DMS153 treated with DMSO at 0.1 percent for 48 hours (cell line): ENCODE results near the gene BMP6.

ENCODE experiments used
- DNase-seq: peaks from one replicate; lab custom pipeline; 2025; ENCODE audit not compliant: unreplicated experiment; lab: John Stamatoyannopoulos, UW

Gene BMP6

DNA sequence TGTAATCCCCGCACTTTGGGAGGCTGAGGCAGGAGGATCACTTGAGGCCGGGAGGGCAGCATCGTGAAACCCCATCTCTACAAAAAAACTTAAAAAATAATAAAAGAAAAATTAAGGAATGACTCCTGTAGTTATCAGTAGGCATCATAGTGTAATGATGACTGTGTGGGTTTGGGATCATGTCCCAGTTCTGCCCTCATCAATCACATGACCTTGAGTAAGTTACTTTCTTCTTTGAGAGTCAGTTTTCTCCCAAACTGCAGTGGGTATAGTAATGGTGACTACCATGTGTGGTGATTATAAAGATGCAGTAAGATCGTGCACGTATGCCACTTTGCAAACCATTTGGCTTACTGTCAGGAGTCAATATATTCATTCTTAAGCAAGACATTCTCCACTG lies 95.5 kb downstream of the BMP6 start:
- no peak for DNase-seq

DNA sequence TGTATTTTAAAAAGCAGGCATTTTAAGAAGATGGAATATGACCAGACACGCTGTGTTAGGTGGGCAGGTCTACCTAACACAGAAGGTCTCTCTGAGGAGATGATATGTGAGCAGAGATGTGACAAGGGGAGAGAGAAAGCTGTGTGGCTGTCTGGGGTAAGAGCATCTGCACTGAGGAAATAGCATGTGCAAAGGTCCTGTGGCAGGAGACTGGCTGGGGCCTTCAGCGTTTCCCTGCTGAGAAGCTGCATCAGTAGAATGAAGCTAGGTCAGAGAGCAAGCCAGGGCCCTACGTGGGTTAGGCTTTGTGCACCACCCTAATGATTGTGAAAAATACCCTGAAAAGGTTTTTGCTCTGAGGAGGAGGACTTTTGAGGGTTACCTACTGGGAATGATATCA lies 97.7 kb downstream of the BMP6 start:
- no peak for DNase-seq

DNA sequence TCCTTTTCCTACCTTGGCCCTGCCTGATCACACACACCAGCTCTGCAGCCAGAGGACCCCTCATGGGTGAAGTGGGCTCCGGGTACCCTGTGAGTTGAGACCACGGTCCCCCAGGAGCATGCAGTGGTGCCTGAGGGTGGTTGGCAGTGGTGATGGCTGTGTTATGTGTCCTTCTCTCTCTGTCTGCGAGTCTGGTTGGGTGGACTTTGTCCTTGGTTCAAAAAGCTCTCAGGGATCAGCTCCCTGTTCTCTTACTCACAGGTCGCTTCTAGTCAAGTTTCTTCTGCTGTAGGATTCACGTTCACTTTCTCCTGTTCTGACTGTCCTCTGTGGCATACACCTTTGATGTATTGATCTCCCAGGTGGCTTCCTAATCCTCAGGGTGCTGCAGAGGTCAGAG lies 100.1 kb downstream of the BMP6 start:
- DNase-seq: no peak

DNA sequence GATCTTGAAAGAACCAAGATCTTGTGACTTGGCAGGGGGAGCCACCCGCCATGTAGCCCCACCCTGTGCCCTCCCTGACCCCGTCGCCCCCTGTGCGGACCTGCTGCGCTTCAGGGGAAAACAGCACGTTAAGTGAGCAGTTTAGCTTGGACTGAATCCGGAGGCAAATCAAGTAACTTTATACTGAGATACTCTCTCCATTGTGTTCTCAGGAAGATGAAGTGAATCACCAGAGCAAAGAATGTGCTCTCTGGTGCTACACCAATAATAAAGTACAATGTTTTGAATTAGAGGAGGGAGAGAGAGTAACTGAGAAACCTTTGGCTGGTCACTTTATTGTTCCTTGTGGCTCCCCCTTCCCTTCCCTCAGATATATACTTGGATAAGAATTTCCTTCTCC lies 101.2 kb downstream of the BMP6 start:
- no peak for DNase-seq

DNA sequence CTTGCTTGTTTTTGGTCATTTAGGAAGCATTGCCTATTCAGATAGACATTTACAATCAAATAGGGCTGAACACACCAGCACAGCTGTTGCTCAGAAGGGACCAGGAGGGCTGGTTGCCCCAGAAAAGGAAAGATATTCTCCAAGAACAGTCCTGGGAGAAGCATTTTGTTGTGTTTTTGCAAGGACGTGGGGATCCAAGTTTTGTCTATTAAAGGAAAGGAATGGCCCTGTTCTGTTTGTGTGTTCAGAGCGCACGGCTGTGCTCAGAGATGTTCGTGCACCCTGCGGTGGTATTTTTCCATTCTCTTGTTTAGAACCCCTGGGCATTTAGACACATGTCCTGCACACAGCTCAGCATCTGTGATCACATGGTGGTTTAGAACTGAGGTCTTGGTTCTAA lies 102.2 kb downstream of the BMP6 start:
- no peak for DNase-seq

DNA sequence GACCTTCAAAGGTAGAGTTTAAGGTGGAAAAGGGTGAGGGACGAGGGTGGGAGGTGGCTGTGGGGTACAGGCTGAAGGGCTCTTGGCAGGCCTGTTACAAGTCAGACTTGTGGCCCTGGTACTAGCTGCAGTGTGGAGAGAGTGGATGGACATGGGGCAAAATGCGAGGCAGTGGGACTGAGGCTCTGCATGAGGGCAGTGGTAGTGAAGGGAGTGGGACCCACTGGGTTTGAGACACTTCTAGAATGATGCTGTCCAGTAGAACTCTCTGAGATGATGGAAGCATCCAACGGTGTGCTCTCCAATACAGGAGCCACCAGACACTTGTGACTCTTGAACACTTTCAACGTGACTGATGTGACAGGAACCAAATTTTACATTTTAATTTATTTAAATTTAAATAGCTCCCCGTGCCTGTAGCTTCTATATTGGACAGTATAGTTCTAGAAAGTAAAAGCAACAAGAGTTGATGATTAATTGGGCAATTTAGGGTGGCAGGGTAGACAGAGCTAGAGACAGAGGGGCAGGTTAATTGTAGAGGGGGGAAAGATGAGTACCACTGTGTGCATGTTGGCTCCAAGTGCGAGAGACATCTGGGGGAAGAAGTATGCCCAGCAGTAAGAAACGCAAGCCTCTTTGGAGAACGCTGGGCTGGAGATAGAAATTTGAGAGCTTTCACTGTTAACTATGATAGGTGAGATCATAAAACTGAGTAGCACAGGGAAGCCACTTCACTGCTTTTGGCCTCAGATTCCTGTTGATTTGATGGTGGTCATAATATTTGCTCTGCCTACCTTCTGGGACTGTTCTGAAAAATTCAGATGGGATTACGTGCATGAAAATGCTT lies 107.2 kb downstream of the BMP6 start:
- no peak for DNase-seq

DNA sequence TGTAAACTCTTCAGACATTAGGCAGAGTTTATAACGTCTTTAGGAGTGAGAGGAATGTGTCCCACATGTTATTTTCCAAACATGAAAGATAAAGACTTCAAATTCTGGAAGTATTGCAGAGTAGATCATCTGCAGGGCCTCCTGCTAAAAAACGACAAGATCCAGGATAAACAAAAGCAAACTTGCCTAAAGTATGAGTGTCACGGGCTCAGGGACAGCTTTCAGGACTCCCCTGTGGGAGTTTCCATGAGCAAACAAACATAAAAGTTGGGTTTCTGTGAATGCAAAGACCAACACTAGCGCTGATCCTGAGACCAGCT lies 107.8 kb downstream of the BMP6 start:
- DNase-seq: no peak

DNA sequence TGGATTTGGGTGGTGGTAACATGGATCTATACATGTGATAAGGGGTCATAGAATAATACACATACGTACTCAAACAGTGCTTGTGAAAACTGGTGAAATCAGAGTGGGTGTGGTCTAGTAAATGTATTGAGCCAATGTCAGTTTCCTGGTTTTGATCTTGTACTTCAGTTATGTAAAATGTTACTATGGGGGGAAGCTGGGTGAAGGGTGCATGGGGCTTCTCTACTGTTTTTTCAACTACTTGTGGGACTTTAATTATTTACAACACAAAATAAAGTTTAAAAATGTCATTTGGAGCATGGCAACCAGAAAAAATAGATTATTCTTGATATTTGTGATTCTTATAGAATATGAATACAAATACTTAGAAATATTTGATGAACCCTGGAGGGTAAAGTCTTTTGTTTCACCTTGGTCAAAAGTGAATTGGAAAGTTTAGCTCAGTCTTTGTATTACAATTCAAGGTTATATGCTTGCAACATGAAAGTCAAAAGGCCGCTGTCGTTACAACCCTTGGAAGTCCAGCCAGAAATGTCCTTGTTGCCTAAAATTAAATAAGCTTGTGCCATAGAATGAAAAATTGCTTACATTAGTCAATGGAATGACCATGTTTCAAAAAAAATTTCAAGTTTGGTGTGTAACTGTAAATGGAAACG lies 110.6 kb downstream of the BMP6 start:
- DNase-seq: no peak

DNA sequence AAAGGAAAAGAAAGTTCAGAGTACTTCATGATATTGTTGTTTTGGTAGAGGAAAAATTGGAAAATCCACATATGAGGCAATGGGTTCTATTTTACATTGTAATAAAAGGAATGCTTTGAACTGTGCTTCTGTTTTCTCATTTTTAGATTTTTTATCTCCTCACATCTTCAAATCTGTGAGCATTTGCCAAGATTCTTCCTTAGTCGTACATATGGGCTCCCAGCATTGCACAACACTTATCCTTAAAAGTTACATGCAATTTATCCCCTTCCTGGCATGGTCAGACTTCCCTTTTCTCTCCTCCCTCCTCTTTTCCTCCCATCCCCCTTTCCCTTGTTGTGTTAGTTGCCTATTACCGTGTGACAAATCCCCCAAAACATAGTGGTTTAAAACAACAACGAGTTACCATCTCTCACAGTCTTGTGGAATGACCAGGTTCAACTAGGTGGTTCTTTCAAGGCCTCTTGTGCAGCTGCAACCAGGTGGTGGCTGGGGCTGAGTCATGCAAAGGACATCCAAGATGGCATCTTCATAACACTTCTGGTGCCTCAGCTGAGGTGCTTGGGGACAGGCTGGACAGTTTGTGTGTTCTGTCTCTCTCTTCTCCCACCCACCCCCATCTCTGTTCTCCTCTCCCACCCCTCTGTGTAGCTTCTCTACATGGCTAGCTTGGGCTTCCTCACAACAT lies 116.0 kb downstream of the BMP6 start:
- no peak for DNase-seq

DNA sequence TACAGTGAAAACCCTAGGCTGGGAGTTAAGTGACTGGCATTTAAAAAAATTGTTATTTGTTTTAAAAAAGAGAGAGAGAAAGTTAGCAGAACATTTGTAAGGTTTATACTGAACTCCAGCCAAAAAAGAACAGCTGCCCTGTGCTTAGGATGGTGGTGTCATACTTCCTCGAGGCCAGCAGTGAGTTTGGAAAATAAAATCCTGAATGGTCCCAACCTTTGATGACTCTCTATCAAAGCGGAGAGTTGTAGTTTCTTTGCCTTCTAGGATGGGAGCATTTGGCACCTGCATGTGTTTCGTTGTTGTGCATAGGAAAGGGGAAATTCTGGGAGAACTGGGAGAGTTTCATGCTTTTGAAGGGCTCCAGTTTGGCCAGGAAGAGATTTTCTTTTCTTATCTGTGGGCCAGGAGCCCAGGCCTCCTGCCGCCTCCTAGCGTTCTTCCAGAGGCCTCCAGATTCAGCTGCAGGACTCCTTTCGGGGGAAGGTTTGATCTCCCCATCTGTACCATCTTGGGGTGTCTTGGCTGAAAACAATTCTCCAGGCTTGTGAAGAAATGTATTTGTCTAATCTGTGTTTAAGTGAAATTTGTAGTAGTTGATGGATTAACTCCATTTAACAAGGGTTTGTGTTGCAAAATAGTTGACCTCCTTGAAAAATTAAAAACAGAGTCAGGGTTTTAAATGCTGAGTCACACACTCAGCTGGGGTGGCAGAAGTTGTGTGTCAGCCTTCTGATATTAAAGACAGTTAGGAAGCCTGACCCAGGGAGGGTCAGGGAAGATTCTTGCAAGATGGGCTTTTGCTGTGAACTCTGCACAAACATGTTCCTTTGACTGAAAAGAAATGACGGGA lies 121.3 kb downstream of the BMP6 start:
- no peak for DNase-seq

DNA sequence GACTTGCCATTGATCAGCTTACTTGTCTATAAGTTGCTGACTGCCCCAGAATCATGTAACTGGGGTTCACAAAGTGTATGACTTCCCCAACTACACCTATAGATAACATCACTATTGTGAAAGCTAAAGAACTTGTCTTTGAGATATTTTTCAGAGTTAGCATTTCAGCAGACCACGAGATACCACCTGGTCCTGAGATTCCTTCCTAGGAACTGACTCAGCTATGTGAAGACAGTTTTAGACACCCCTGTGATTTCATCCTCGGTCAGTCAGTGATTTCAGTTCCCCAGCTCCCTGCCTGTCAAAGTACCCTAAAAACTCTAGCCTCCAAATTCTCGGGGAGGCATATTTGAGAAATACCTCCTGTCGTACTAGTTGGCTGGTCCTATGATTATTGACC lies 122.3 kb downstream of the BMP6 start:
- no peak for DNase-seq

DNA sequence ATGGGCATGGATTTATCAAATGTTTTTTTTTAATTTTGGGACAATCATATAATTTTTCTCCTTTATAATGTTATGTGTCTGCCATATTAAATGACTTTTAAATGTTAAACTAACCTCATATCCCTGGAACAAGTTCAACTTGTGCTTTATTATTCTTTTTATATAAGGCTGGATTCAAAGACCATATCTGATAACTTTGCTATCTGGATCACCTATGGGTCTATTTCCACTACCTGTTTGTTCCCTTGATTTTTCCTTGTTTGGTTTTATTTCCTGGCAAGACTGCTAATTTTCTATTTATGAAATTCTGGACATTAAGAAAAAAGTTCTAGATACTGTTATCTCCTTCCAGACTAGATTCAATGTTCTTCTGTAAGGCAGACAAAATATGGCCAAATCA lies 125.9 kb downstream of the BMP6 start:
- DNase-seq: no peak

DNA sequence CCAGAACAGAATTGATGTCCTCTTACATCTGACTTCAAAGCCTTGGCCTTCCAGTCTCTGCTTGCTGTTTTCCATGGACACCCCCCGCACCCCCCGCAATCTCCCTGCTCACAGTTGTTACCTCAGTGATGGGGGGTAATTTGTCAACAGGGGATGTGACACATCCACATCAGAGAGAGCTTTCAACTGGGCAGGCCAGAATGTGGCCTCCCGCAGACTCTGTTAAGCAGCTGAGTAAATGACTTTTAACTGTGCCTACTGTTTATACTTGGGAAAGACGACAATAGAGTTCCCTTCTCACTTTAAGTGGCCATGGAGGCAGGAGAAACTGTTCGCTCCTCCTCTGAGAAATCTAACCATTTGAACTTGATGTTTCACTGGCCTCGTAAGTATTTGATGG lies 133.7 kb downstream of the BMP6 start:
- no peak for DNase-seq

DNA sequence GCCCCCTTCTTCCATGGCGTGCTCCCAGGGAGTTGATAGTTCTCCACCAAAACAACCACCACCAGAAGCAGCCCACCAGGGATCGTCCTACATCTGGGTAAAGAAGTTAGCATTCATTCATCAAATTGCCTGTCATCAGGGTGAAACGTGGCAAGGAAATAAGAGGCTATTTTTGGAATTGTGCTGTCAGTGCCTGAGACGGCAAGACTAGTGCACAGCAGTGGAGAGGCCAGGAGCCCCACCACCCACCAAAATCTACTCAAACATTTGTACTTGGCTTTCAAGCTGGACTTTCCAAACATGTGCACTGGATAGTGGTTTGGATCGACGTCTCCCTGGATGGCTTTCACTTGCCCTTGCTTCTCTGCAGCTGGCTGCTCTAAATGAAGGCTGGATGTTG lies 139.9 kb downstream of the BMP6 start:
- no peak for DNase-seq

DNA sequence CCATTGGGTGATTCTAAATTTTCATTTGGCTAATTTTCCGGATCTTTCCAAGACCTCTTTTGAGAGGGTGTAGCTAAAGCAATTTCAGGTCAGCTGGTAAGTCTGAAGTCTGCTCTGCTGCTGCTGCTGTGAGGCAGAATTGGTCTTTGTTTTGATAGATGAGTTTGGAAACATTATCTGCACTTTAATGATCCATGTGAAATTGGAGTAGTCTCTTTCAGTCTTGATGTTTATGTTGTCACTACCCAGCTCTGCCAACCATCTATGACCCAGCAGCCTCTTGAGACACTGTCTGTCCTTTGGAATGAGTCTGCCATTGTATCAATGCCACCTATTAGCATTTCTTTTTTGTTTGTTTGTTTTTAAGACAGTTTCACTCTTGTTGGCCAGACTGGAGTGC lies 140.6 kb downstream of the BMP6 start:
- no peak for DNase-seq

DNA sequence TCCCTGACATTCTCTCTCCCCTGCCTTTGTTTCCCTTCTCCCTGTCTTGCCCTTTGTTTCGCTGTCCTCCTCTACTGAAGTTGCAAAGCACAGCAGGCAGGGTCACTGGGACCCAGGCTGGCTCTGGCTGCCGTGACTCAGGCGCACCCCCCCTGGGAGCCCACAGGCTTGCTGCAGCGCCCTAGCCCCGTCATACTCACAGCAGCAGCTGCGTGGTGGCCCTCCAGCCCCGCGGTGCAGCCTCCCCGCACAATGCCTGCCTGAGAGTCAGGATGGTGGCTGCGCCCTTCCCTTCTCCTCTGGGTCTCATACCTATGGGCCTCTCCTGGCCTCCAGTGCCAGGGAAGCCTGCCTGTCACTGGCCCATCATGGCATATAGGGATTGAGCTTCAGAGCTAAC lies 143.0 kb downstream of the BMP6 start:
- no peak for DNase-seq

DNA sequence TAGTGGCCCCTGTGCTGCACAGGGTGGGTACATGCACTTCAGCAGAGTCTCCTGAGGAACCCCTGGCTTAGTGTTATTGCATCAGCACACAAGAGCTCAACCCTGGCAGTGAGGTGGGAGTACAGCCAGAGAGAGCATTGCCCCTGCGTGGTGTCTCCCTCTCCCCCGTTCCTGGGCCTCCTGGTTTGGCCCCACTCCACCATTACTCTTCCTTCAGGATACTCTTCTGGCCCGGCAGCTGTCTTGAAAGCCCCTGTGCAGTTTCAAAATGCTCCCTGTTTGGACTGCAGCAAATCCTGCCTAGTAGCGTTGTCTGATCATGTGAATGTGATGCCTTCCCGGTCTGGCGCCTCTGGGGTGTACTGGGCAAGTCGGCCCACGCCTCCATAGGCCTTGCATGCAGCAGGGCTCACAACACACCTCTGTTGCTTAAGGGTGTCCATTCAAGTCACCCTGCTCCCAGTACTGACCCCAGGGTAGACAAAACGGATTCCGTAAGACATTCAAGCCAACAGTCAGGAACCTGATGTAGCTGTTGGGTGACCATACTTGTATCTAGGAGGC lies 152.6 kb downstream of the BMP6 start:
- no peak for DNase-seq

DNA sequence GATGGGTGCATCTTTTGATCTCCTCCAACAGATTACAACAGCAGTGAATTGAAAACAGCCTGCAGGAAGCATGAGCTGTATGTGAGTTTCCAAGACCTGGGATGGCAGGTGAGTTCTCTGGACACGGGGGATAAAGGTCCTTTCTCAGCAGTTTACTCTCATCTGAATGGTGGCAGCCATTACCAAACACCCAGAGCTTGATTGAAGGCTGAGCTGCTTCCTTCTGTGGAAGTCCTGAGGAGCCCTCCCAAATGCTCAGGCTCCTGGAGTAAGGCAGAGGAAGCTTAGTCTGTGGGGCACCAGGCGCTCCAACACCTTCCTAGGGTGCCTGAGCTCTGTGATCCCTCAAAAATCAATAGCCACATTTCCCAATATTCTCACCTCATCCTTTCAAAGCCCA lies 153.1 kb downstream of the BMP6 start:
- no peak for DNase-seq

DNA sequence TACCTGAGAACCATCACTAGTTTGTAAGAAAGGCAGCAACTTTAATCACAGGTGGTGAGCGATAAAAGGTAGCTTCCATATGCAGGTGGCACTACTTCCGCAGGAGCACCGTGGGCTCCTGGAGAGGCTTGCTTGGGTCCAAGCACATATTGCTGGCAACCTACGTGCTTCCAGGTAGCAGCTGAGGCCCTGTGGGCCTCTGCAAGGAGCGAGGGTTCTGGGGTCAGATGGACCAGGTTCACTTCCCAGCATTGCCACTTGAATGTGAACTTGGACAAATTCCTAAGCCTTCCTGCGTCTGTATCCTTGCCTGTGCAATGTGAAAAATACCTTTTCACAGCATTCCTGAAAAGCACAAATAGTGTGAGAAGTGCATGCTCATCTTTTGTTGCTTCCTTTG lies 153.7 kb downstream of the BMP6 start:
- DNase-seq: no peak

DNA sequence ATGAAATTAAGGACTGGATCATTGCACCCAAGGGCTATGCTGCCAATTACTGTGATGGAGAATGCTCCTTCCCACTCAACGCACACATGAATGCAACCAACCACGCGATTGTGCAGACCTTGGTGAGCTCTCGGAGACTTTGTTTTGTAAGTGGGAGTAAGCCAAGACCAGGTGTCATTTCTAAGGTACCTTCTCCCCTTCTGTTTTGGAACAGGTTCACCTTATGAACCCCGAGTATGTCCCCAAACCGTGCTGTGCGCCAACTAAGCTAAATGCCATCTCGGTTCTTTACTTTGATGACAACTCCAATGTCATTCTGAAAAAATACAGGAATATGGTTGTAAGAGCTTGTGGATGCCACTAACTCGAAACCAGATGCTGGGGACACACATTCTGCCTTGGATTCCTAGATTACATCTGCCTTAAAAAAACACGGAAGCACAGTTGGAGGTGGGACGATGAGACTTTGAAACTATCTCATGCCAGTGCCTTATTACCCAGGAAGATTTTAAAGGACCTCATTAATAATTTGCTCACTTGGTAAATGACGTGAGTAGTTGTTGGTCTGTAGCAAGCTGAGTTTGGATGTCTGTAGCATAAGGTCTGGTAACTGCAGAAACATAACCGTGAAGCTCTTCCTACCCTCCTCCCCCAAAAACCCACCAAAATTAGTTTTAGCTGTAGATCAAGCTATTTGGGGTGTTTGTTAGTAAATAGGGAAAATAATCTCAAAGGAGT lies 154.2 kb downstream of the BMP6 start:
- no peak for DNase-seq

DNA sequence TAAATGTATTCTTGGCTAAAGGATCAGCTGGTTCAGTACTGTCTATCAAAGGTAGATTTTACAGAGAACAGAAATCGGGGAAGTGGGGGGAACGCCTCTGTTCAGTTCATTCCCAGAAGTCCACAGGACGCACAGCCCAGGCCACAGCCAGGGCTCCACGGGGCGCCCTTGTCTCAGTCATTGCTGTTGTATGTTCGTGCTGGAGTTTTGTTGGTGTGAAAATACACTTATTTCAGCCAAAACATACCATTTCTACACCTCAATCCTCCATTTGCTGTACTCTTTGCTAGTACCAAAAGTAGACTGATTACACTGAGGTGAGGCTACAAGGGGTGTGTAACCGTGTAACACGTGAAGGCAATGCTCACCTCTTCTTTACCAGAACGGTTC lies 154.8 kb downstream of the BMP6 start:
- no peak for DNase-seq
